Renal pelvis (tissue), 4 donors: Measurements from ENCODE around the gene DLGAP1. TPM values are rescaled to one million over a fixed set of nuclear protein-coding genes. Genes with fewer than 3 reads are reported as not detected.
"Not testable (repeated sequence)": the region's sequence is repeated elsewhere in the genome, so short reads cannot be mapped to it uniquely, and the experiment has no call there.

Experiments
- DNase-seq: peaks from one replicate; pipeline ENCODE4 v3.0.0-alpha.2; 2013
- polyA plus RNA-seq, 3 donors: library from polyadenylated mRNA; unstranded; fragments of 120-200 nt; gene quantifications; one replicate each; pipeline ENCODE4 v1.2.1, GENCODE V29; 2013; ENCODE audit not compliant: insufficient read length in 3 of 3

Gene DLGAP1
- polyA plus RNA-seq, 3 donors: 4.7 to 5.1 (median 5.0) TPM

DNA sequence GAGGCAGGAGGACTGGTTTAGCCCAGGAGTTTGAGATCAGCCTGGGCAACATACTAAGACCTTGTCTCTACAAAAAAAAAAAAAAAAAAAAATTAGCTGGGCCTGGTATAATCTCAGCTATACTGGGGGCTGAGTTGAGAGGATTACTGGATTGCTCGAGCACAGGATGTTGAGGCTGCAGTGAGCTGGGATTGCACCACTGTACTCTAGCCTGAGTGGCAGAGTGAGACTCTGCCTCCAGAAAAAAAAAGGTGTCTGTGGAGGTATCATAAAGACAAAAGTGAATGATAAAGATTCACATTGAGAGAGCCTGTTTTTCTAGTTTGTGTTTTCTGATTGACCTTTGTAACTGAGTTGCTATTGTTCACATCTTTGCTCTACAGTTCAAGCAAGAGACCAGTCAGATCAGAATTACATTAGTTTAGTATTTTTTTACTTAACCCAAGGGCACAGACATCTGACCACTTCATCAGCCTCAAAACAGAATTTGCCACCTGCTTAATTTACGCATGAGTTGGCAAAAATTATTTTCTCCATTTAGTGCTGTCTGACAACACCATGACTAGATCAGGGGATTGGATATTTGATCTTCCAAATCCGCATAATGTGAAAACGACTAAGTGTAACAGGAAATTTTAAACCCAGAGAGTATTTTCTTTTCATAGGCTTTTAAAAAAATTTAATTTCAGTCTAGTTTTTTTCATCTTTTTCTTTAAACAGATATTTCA is 734.1 kb downstream of the DLGAP1 start:
- DNase-seq: no peak

DNA sequence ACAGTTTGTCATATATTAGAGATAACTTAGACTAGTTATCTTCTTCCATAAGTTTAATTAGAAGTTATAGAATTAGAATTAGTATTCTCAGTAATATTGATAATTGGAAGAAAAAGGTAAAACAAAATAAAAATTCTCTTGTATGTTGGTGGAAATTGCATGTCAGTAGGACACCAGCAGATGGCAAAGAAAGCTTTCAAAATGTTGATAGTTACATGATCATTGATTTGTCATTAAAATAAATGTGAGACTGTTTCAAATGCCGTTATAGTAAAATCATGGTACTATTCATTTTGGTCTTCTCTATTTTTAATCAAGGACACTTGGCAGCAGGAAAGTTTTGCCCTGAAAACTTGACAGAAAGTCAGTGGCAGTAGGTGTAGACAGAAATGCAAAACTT is 734.9 kb downstream of the DLGAP1 start:
- DNase-seq: no peak

DNA sequence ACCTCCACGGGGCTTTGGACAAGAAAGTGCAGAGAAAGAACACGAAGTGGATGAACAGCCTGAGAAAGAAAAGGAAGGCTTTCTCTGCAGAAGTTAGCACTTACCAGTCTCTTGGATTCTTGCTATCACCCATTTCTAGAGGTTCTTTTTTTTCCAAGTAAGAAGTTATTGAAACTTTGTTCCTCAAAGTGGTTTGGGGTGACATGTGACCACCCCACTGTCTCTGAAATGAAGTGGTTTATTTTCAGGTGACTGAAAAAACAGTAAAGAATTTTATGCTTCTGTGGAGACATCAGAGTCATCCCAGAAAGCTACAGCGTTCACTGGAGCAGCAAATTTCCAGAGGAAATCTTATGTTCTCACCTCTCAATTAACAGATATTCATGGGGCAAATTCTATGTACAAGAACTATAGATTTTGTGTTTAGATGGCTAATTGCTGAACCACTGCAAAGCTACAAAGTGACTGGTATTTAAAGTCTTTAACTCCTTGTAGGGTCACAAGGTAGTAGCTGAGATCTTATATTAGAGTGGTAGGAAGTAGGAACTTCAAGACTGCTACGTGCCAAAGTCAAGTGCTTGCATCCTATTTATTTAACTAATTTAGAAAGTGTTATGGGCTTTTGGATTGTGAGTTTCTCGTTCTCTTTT is 737.6 kb downstream of the DLGAP1 start:
- DNase-seq: no peak

DNA sequence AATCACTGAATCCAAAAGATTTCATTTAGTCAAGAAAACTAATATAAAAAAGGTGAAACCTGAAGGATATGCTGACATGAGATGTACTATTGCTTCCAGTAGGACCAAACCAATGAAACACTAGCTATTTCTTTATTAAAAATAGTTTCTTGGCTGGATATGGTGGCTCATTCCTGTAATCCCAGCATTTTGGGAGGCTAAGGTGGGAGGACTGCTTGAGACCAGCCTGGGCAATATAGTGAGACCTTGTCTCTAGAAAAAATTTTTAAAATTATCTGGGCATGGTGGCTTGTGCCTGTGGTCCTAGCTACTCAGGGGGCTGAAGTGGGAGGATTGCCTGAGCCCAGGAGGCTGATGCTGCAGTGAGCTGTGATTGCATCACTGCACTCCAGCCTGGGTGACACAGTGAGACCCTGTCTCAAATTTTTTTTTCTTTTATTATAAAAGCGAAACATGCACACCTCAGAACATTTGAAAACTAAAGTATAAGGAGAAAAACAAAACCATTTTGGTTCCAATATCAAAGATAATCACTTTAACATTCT is 738.9 kb downstream of the DLGAP1 start:
- DNase-seq: no peak

DNA sequence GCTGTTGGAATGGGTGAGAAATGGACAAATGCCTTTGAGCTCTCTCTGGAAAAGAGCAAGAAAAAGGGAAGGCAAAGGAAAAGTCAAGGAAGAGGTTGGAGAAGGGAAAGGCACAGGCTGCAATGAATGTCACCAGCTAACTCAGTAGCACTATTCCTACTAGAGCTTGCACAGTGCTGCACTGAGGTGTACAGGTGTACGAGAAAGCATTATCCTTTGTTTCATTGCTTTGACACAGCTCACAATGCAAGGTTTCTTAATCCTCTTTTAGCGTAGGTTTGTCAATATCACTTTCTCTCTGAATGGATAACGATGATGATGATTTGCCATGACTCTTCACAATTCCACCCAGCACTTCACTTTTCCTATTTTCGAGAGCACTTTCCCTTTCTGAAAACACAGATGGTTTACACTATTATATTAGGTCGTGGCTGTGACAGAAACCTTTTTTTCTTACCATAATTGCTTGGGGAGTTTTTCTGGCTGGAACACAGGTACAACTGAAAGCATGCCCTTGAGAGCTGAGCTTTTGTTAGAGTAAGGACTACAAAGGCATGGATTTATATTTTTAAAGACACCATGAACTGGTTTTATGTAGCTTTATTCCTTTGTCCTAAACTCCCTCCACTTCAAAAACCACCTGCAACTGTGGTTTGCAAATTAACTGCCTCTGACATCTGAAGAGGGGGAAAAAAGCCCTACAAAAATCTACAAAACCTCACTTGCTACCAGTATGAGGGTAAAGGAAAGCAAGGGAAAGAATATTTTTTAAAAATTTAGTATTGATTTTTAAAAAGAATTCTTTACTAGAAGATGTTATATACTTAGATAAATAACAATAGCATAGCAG is 739.7 kb downstream of the DLGAP1 start:
- DNase-seq: no peak

DNA sequence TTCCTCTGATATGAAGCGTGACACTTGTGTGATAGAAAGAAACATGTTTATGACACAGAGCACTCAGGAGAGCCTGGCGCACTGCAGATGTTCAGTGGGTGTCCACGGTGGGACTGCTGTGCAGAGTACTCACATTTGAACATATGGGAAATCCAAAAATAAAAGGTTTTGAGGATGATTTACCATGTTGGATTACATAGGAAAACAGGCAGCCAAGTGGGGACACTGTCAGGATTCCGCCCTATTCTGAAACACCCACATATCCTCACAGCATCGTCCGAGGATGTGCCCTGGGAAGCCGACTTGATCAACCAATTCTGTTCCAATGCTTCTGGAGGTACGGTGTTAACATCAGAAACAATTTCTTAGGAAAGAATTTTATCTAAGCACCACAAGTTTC is 741.4 kb downstream of the DLGAP1 start:
- no peak for DNase-seq

DNA sequence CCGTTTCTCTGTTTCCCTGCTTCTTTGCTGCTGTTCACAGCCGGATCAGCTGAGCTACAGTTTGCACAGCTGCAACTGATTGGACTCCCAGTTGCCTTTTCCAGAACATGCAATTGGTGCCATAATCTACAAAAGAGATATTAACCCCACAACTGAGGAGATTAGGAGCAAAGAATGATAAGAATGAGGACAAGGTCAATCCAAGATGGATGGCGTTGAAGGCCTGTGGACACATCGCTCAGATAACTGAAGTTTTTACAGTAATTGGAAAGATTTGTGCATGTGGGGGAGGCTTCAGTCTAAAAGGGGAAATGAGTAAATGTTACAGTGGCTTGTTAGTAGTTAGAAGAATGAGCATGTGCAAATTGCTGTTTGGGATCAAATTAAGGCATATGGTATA is 741.9 kb downstream of the DLGAP1 start:
- no peak for DNase-seq

DNA sequence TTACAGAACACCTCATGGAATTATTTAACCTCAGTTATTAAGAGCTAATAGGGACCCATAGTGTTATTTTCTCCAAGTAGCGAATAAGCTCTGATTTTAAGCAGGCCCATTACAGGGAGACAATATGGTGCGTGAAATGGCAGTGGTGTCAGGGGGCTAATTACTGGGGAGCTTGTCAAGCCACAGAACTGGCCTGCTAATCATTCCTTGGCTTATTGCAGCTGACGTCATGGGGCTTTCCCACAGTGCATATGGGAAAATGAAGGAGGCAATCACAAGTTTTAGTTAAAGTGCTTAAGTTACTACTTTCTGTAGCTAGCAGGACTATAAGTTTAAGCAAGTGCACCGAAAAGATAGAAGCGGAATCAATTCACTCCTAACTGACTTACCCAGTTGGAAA is 742.6 kb downstream of the DLGAP1 start:
- no peak for DNase-seq

DNA sequence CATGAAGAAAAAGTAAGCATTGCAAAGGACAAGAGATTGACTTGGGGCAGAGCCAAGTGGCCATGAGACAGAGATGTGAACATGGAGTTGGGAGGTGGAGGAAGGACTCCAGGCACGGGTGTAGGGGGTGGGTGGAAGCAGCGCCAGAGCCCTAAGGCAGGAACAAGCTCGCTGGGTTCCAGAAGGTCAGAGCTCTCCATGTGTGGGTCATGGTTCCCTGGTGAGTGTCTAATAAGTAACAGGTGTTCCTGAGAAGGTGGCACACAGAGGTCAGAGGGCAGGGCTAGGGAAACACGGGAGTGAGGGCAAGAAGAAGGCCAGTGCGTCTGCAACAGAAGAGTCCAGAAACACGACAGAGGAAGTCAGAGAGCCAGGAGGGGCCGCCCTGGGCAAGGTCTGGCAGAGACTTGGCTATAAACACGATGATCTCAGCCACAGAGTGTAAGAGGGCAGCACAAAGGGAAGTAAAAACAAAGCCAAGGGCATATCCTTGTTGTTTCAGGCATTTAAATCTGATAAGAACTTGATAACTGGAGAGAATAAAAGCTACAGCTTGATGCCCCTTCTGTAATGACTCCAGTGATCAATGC is 744.3 kb downstream of the DLGAP1 start:
- DNase-seq: no peak

DNA sequence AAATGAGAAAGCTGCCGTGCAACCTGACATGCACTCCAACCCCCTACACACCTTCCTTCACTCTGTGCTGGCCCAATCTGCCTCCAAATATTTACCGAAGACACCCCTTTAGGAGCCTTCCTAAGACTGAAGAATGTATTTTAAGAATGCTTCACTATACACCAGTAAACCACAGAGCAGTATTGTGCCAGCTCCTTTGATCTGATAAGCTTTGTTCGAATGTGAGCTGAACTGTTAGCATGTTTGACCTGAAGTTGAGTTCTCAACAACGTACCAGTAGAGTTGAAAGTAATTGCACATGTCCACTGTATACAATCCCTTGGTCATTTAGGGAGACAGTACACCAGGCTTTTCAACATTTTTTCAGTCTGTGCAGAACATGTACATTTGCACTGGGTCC is 745.9 kb downstream of the DLGAP1 start:
- DNase-seq: no peak

DNA sequence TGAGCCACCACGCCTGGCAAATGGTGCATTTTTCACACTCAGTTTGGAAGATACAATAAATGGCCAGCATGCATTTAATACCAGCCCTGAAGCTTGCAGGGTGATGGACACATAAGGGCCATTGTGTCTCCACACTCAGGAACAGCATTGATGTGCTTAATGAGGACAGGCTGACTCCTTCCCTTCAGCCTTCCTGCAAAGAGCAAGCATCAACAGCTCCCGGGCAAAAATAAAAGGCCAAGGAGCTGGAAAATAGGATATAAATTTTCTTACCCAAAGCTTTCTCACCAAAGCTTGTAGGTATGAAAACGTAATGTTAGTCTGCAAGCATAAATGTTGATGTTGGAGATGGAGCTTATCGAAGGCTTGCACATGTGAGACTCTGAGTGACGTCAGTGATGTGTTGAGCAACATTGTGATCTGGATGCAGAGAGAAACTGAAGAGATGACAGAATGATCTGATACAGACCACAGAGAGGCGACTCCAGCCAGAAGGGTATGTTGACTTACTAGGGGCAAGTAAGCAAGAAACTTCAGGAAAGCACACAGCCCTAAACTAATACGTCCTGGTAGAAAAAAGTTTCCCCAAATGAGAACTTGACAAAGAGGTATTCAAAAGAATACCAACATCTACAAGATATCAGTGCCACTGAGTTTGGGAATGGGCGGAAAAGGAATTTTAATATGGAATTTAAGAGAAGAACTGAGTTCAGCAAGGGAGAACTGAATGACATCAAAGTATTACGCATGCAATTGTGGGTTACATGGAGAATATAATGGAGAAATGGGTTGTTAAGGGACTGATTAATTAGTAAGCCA is 748.6 kb downstream of the DLGAP1 start:
- no peak for DNase-seq

DNA sequence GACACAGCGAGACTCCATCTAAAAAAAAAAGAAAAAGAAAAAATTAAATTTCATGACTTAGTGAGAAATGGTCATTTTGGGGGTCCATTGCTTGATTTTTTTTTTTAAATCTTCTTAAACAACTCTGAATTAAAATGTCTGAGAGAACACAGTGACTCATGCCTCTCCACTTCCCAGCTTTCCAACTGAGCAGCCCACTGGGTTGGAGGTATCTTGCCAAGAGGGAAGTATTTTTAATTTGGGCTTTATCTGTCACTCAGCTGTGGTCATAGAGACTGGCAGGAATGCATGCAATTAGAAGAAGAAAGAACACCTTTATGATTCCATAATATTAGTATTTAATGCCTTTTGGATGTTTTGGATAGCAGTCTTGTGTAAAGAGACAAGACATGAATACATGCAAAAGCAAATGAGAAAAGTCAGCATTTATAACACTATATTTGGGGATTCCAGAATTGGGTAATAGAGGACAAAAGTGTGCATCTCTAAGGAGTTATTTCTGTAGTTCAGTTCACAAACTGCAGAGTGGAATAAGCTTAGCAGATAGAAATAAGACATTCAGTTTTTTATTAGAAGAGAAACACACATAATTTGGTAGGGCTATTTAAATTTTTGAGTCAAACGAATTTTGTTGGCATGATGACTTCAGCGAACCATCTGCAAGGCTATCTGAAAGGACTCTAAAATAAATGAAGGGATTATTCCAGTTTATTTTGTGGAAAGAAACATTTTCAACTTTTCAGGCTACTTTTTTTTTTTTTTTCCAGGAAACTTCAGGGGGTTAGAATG is 750.4 kb downstream of the DLGAP1 start:
- no peak for DNase-seq

DNA sequence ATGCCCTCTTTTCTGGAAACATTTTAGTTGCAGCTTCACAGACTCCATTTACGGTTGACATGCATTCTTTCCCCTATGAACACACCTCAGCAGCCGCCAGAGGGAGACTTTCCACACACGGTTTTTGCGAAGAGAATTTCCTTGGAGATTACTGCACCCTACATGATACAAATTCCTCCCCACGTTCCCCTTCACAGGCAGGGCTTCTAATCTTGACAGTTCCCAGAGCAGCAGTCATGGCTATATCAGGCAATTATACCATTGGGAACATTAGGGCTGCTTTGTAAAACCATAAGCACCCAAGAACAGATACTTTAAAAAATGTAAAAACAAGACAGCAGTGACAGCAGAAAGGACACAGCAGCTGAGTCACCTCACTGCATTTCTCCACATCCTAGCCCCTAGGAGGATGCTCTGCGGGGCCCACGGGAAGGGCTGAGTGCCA is 751.4 kb downstream of the DLGAP1 start:
- DNase-seq: peak; percentile 71

DNA sequence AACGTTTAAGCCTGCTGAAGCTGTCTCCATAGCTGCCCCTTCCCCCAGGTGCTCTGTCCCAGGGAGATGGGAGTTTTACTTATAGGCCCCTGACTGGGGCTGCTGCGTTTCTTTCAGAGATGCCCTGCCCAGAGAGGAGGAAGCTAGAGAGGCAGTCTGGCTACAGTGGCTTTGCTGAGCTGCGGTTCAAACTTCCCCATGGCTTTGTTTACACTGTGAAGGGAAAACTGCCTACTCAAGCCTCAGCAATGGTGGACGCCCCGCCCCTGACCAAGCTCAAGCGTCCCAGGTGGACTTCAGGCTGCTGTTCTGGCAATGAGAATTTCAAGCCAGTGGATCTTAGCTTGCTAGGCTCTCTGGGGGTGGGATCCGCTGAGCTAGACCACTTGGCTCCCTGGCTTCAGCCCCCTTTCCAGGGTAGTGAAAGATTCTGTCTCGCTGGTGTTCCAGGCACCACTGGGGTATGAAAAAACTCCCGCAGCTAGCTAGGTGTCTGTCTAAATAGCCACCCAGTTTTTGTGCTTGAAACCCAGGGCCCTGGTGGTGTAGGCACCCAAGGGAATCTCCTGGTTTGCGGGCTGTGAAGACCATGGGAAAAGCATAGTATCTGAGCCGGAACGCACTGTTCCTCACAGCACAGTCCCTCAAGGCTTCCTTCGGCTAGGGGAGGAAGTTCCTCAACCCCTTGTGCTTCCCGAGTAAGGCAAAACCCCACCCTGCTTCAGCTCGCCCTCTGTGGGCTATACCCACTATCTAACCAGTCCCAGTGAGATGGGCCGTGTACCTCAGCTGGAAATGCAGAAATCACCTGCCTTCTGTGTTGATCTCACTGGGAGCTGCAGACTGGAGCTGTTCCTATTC is 755.2 kb downstream of the DLGAP1 start:
- DNase-seq: not testable (repeated sequence)

DNA sequence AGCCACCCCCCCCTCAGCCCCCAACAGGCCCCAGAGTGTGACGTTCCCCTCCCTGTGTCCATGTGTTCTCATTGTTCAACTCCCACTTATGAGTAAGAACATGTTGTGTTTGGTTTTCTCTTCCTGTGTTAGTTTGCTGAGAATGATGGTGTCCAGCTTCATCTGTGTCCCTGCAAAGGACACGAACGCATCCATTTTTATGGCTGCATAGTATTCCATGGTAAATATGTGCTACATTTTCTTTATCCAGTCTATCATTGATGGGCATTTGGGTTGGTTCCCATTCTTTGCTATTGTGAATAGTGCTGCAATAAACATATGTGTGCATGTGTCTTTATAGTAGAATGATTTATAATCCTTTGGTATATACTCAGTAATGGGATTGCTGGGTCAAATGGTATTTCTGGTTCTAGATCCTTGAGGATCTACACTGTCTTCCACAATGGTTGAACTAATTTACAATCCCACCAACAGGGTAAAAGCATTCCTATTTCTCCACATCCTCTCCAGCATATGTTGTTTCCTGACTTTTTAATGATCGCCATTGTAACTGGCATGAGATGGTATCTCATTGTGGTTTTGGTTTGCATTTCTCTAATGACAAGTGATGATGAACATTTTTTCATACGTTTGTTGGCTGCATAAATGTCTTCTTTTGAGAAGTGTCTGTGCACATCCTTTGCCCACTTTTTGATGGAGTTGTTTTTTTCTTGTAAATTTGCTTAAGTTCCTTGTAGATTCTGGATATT is 760.9 kb downstream of the DLGAP1 start:
- not testable (repeated sequence) for DNase-seq

DNA sequence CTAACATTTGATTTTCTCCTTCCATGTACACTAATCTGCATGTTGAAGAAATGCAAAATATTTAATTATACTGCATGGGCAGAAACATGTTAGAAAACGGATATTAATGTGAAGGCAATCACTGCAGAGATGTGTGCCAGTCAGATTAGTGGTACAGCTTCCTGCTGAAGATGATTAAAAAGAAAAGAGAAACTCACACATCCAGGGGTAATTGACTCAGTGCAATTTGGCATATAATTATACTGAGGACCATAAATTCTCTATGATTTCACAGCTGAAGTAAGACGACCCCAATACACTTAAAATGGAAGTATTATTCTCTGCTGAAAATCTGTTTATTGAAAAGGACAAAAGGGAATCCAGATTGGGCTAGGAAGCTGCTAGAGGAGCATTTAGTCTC is 761.7 kb downstream of the DLGAP1 start:
- no peak for DNase-seq

DNA sequence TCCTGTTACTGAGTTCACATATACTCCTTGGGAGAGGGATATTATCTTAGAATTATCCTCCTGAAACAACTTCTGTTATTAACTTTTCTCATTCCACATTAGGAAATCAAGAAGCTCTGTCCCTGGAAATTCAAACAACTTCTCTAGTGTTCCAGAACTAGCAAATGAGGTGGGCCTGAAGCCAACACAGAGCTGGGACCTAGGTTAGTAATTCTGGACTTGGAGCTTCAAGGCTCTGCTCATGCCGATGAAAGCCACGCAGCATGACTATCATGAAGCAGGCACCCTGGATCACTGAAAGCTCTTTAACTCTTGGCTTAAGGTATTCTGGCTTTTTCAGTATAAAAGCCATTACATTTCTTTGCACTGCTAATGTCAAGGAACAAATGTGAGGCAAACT is 762.4 kb downstream of the DLGAP1 start:
- DNase-seq: no peak

DNA sequence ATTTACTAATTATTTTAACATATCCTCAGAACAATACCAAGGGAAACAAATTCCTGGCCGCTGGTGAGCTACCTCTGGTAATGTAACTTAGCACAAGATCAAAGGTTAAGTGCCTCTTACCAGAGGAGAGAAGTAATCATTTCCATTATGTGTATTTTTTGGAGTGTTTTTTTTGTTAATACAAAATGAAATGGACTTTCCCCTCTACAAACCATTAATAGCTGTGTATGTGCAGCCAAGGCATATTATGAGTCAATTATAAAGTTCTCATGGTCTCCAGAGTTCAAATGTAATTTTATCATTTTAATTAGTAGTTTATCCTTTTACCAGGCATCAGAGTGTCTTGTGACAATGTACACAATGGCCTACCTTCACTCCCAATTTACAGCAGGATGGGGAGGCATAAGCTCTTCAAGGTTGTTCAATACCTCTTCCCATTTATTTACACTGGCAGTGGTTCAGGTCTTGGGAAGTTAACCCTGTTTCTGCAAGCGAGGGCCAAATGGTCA is 762.9 kb downstream of the DLGAP1 start:
- DNase-seq: no peak
